Naive thymus-derived CD4-positive, alpha-beta T cell (primary cell): ENCODE results near the gene MYPN. TPM values are rescaled to one million over a fixed set of nuclear protein-coding genes. Genes with fewer than 3 reads are reported as not detected.

Source experiments
- ATAC-seq: fragments of 150-1000 bp; cut with Tn5 transposase; 2 replicates; pipeline ENCODE4 v1.10.0; 2021; ENCODE audit warnings: mild to moderate bottlenecking, moderate library complexity
- CTCF ChIA-PET: fragments of 350-600 bp; sonication (Branson Sonifier 250); formaldehyde crosslinking; loops from one replicate; lab custom pipeline; 2021; ENCODE audit warnings: antibody characterized with exemption; lab: Charles Lee
- POLR2A ChIA-PET: fragments of 350-600 bp; sonication (Branson Sonifier 250); formaldehyde crosslinking; loops from one replicate; lab custom pipeline; 2021; ENCODE audit warnings: antibody characterized with exemption, inconsistent platforms; lab: Charles Lee
- DNase-seq, 9 donors: peaks; one replicate each; pipeline versions ENCODE4 v3.0.0 to v3.0.0-alpha.2; 2020 to 2022; ENCODE audit warnings: mixed read lengths in 1 of 9
- H3K27ac ChIP-seq: one replicate; pipeline ENCODE4 v1.7.0; 2013; ENCODE audit warnings: mild to moderate bottlenecking, low read depth, low read length, moderate library complexity
- H3K27me3 ChIP-seq, 2 donors: one replicate each; pipeline ENCODE4 v1.7.0; 2013; ENCODE audit warnings: low read length in 2 of 2, mild to moderate bottlenecking in 2 of 2, moderate library complexity in 2 of 2; ENCODE audit not compliant: control insufficient read depth in 2 of 2, insufficient read depth in 2 of 2
- H3K36me3 ChIP-seq, 3 experiments: 1 replicate in 2 of 3; 2 replicates in 1 of 3; pipeline ENCODE4 v1.7.0; 2013; ENCODE audit warnings: low read length in 3 of 3, mild to moderate bottlenecking in 3 of 3, moderate library complexity in 1 of 3; ENCODE audit not compliant: insufficient read depth in 3 of 3, control insufficient read depth in 2 of 3
- H3K4me1 ChIP-seq, 2 donors: one replicate each; pipeline ENCODE4 v1.7.0; 2013; ENCODE audit warnings: low read length in 2 of 2, mild to moderate bottlenecking in 2 of 2, moderate library complexity in 1 of 2; ENCODE audit not compliant: control insufficient read depth in 2 of 2, insufficient read depth in 2 of 2
- H3K4me3 ChIP-seq: 2 replicates; pipeline ENCODE4 v1.7.0; 2013; ENCODE audit warnings: mild to moderate bottlenecking, low read length
- H3K9me3 ChIP-seq, 3 experiments: 1 replicate in 2 of 3; 2 replicates in 1 of 3; pipeline ENCODE4 v1.7.0; 2013; ENCODE audit warnings: low read length in 3 of 3; ENCODE audit not compliant: control insufficient read depth in 2 of 3
- H3K27ac Mint-ChIP-seq, 9 donors: one replicate each; pipeline ENCODE4 v1.8.0; 2020 to 2022; ENCODE audit warnings: mixed read lengths in 9 of 9, mild to moderate bottlenecking in 8 of 9, moderate library complexity in 5 of 9, inconsistent platforms in 2 of 9
- H3K27me3 Mint-ChIP-seq, 5 donors: one replicate each; pipeline ENCODE4 v1.8.0; 2021 to 2022; ENCODE audit warnings: mixed read lengths in 5 of 5, mild to moderate bottlenecking in 1 of 5
- H3K36me3 Mint-ChIP-seq, 5 donors: one replicate each; pipeline ENCODE4 v1.8.0; 2020 to 2022; ENCODE audit warnings: mixed read lengths in 5 of 5, mild to moderate bottlenecking in 3 of 5, inconsistent platforms in 1 of 5
- H3K4me1 Mint-ChIP-seq, 7 donors: one replicate each; pipeline ENCODE4 v1.8.0; 2020 to 2022; ENCODE audit warnings: mixed read lengths in 7 of 7, mild to moderate bottlenecking in 3 of 7, inconsistent platforms in 1 of 7
- H3K4me3 Mint-ChIP-seq, 10 donors: one replicate each; pipeline ENCODE4 v1.8.0; 2020 to 2022; ENCODE audit warnings: mild to moderate bottlenecking in 10 of 10, mixed read lengths in 10 of 10, moderate library complexity in 6 of 10, inconsistent platforms in 2 of 10
- H3K9me3 Mint-ChIP-seq, 11 donors: one replicate each; pipeline ENCODE4 v1.8.0; 2020 to 2022; ENCODE audit warnings: mixed read lengths in 11 of 11, mild to moderate bottlenecking in 4 of 11, inconsistent platforms in 1 of 11, moderate library complexity in 1 of 11
- intact Hi-C, 2 donors: fragments of 100-400 bp; cut with micrococcal nuclease; formaldehyde crosslinking; loops; one replicate each; pipeline ENCODE4 v1.15.1; 2023
- polyA plus RNA-seq, 2 donors: library from polyadenylated mRNA; unstranded; fragments of 300-500 nt; fragmentation: Illumina TruSeq; gene quantifications; one replicate each; pipeline ENCODE4 v1.2.3, GENCODE V29; 2021
- total RNA-seq, 6 experiments: library from RNA in 5 of 6; stranded (reverse) in 5 of 6; gene quantifications; 1 replicate in 5 of 6; 2 replicates in 1 of 6; pipeline ENCODE4 v1.2.3 and lab custom pipeline; 2021 to 2026

MYPN gene
- total and polyA plus RNA-seq, 7 experiments from 2014 or later = not detected

DNA sequence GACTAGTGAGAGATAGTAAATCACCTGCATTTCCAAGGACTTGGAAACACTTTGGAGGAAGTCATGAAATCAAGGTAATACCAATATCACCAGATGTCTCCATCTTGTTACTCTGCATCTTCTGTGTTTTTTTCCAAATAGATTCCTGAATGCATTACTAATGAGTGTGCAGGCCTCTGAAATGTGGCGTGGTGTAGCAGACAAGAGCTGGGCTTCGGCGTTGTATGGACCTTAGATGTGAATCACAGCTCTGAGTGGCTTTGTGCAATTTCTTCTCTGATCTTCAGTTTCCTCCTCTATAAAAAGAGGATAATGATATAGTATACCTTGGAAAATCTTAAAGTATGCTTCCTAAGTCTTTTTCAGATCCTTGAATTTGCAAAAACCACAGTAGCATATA lies 9.6 kb upstream of the MYPN start:
- H3K4me3 ChIP-seq = no peak overlapping the region
- Mint-ChIP-seq H3K36me3 (no peaks in the 10 kb centered on the region), H3K27ac (no peak overlapping the region), H3K27me3 (peaks cover 0 to 20% (median 0%) of the 10 kb centered on the region in 5 donors), H3K9me3 (no peaks in the 10 kb centered on the region), H3K4me3 (no peak overlapping the region), H3K4me1 (peaks cover 0 to 1% (median 0%) of the 10 kb centered on the region in 7 donors)
- no peak for DNase-seq
- ATAC-seq = no peak
- no peak overlapping the region for H3K27ac ChIP-seq
- H3K36me3 ChIP-seq = no peaks in the 10 kb centered on the region
- POLR2A ChIA-PET = no interaction called here
- no peaks in the 10 kb centered on the region for H3K27me3 ChIP-seq
- H3K4me1 ChIP-seq = no peaks in the 10 kb centered on the region
- intact Hi-C loops = no loop called here
- CTCF ChIA-PET = no interaction called here
- H3K9me3 ChIP-seq = no peaks in the 10 kb centered on the region

DNA sequence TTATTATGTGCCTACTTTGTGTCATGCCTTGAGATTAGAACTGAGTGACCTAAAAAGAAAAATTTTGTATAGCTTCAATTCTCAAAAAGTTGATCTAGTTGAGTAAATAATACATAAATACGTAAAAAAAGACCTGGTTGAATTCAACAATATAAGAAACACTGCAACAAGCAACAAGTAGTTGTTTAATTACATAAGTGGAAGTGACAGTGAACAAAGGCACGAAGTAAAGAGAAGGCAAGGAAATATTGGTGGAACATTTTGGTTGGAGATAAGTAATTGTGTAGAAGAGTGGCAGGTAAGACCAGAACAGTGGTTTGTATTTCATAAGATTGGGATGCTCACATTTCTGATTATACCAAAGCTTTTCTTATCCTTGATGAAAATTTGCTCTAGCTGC lies 8.2 kb upstream of the MYPN start:
- ChIA-PET POLR2A (no interaction called here), CTCF (no interaction called here)
- Mint-ChIP-seq H3K4me3 (no peak overlapping the region), H3K9me3 (no peaks in the 10 kb centered on the region), H3K27me3 (peaks cover 0 to 24% (median 0%) of the 10 kb centered on the region in 5 donors), H3K36me3 (no peaks in the 10 kb centered on the region), H3K27ac (no peak overlapping the region), H3K4me1 (peaks cover 0 to 1% (median 0%) of the 10 kb centered on the region in 7 donors)
- H3K4me3 ChIP-seq = no peak overlapping the region
- no peak for ATAC-seq
- no peaks in the 10 kb centered on the region for H3K27me3 ChIP-seq
- no peaks in the 10 kb centered on the region for H3K9me3 ChIP-seq
- no peak overlapping the region for H3K27ac ChIP-seq
- DNase-seq = no peak
- intact Hi-C loops = no loop called here
- H3K4me1 ChIP-seq = no peaks in the 10 kb centered on the region
- no peaks in the 10 kb centered on the region for H3K36me3 ChIP-seq

- H3K36me3 Mint-ChIP-seq = no peaks in the 10 kb centered on the region
- Histone ChIP-seq H3K4me3 (no peak overlapping the region), H3K27me3 (no peaks in the 10 kb centered on the region), H3K36me3 (no peaks in the 10 kb centered on the region), H3K9me3 (no peaks in the 10 kb centered on the region), H3K4me1 (no peaks in the 10 kb centered on the region), H3K27ac (no peak overlapping the region)
- no peak overlapping the region for H3K27ac Mint-ChIP-seq
- ChIA-PET CTCF (interaction anchor here (0.9 kb wide), 1 partner anchor 226 kb away, joined by 6 read pairs; no protein-coding TSS in a partner anchor), POLR2A (interaction anchor here (0.6 kb wide), 1 partner anchor 225 kb away, joined by 6 read pairs; no protein-coding TSS in a partner anchor)
- DNase-seq (no peak), ATAC-seq (no peak)
- no peaks in the 10 kb centered on the region for H3K9me3 Mint-ChIP-seq
- peaks cover 0 to 31% (median 4%) of the 10 kb centered on the region in 5 donors for H3K27me3 Mint-ChIP-seq
- H3K4me3 Mint-ChIP-seq = no peak overlapping the region
- peaks cover 0 to 1% (median 0%) of the 10 kb centered on the region in 7 donors for H3K4me1 Mint-ChIP-seq
- intact Hi-C loops = no loop called here
Observed at GRCh38 chr10:68103261-68103878, 5.9 kb upstream of the MYPN start.

DNA sequence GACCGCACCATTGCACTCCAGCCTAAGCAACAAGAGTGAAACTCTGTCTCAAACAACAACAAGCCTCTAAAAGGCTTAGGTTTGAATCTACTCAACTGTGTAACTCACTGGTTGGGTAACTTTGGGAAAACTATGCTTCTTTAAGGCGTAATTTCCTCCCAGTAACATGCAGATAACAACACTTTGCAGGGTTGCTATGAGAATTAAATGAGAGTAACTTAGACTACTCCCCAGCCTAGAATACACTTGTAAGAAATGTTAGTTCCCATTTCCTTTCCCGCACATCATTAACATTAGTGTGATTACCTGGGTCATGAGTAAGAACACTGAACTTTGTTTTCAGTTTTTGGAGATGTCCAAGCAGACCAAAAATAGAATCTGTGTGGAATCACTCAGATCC lies 5.4 kb upstream of the MYPN start:
- H3K27me3 ChIP-seq = no peaks in the 10 kb centered on the region
- H3K4me3 ChIP-seq = no peak overlapping the region
- Mint-ChIP-seq H3K27me3 (peaks cover 0 to 31% (median 4%) of the 10 kb centered on the region in 5 donors), H3K36me3 (no peaks in the 10 kb centered on the region), H3K27ac (no peak overlapping the region), H3K9me3 (no peaks in the 10 kb centered on the region), H3K4me1 (peaks cover 0 to 1% (median 0%) of the 10 kb centered on the region in 7 donors), H3K4me3 (no peak overlapping the region)
- DNase-seq (no peak), ATAC-seq (no peak)
- ChIA-PET CTCF (interaction anchor here (0.7 to 0.9 kb wide), 2 partner anchors 190 to 225 kb away, joined by 3 to 6 read pairs; no protein-coding TSS in a partner anchor), POLR2A (no interaction called here)
- intact Hi-C loops = no loop called here
- H3K4me1 ChIP-seq = no peaks in the 10 kb centered on the region
- no peak overlapping the region for H3K27ac ChIP-seq
- H3K9me3 ChIP-seq = no peaks in the 10 kb centered on the region
- H3K36me3 ChIP-seq = no peaks in the 10 kb centered on the region

DNA sequence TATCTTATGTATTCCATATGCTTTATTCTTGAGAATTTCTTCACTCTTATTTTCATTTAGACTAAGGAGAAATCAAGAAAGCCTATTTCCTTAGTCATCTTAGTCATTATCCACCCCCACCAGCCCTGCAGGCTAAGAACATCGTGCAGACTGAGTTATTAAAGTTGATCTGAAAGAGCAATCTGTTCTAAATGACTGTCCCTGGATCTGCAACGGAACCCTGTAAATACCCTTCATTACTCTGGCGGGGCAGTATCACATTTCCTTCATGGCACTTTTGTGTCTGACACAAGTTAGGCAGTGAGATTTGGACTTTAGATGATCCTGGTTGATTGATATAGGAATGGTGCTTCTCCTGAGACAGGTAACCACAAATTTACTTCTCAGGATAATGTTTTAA lies 3.5 kb upstream of the MYPN start:
- Histone ChIP-seq H3K27ac (no peak overlapping the region), H3K4me3 (no peak overlapping the region), H3K9me3 (no peaks in the 10 kb centered on the region), H3K27me3 (no peaks in the 10 kb centered on the region), H3K4me1 (no peaks in the 10 kb centered on the region), H3K36me3 (no peaks in the 10 kb centered on the region)
- DNase-seq (no peak), ATAC-seq (no peak)
- Mint-ChIP-seq H3K4me3 (no peak overlapping the region), H3K36me3 (no peaks in the 10 kb centered on the region), H3K9me3 (no peaks in the 10 kb centered on the region), H3K27ac (no peak overlapping the region), H3K4me1 (no peaks in the 10 kb centered on the region), H3K27me3 (peaks cover 0 to 32% (median 4%) of the 10 kb centered on the region in 5 donors)
- ChIA-PET CTCF (interaction anchor here (0.9 kb wide), 1 partner anchor 246 kb away, joined by 3 read pairs; no protein-coding TSS in a partner anchor), POLR2A (no interaction called here)
- intact Hi-C loops = no loop called here

- DNase-seq (no peak), ATAC-seq (no peak)
- Mint-ChIP-seq H3K4me3 (no peak overlapping the region), H3K36me3 (no peaks in the 10 kb centered on the region), H3K4me1 (no peaks in the 10 kb centered on the region), H3K27me3 (peaks cover 0 to 27% (median 4%) of the 10 kb centered on the region in 5 donors), H3K9me3 (no peaks in the 10 kb centered on the region), H3K27ac (no peak overlapping the region)
- H3K4me1 ChIP-seq = no peaks in the 10 kb centered on the region
- H3K9me3 ChIP-seq = no peaks in the 10 kb centered on the region
- ChIA-PET POLR2A (interaction anchor here (0.6 kb wide), 1 partner anchor 303 kb away, joined by 3 read pairs; no protein-coding TSS in a partner anchor), CTCF (no interaction called here)
- no peaks in the 10 kb centered on the region for H3K36me3 ChIP-seq
- no peak overlapping the region for H3K27ac ChIP-seq
- intact Hi-C loops = no loop called here
- no peaks in the 10 kb centered on the region for H3K27me3 ChIP-seq
- H3K4me3 ChIP-seq = no peak overlapping the region
Observed at GRCh38 chr10:68106656-68107055, 2.6 kb upstream of the MYPN start.

DNA sequence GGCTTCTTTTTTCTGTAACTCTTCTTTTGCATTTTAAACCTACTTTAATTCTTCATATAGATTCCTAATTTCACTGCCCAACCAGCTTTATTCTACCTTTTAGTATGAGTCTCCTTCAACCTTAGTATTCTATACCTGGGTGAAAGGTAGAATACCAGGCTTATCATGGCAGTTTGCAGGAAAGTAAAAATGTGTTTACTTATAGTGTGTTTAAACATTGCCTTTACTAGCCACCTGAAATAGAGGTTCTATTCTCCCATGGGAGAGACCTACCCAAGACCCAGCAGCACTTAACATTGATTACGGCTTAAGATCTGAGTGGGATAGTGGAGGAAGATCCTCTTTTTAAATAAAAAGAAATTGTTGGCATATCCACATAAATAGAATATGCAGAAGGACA lies 1.6 kb upstream of the MYPN start:
- POLR2A ChIA-PET = no interaction called here

More for the DNA sequence above, 1.6 kb upstream of the MYPN start:
- no peaks in the 10 kb centered on the region for H3K9me3 Mint-ChIP-seq
- Histone ChIP-seq H3K27ac (no peak overlapping the region), H3K9me3 (no peaks in the 10 kb centered on the region), H3K36me3 (no peaks in the 10 kb centered on the region), H3K4me1 (no peaks in the 10 kb centered on the region), H3K4me3 (no peak overlapping the region), H3K27me3 (no peaks in the 10 kb centered on the region)
- H3K27ac Mint-ChIP-seq = no peak overlapping the region
- no peaks in the 10 kb centered on the region for H3K4me1 Mint-ChIP-seq
- peaks cover 0 to 23% (median 4%) of the 10 kb centered on the region in 5 donors for H3K27me3 Mint-ChIP-seq
- ATAC-seq (no peak), DNase-seq (no peak)
- H3K4me3 Mint-ChIP-seq = no peak overlapping the region
- no peaks in the 10 kb centered on the region for H3K36me3 Mint-ChIP-seq
- CTCF ChIA-PET = no interaction called here
- intact Hi-C loops = no loop called here
